ENCODE data around the gene AUTS2.
A peak's percentile ranks its signal among the peaks of the same experiment; 100 is the strongest.

Gene AUTS2

GRCh38 chr7:69633122-69633831, 35.0 kb downstream of the AUTS2 start:
- CTCF ChIA-PET, result interaction anchor here (1.0 kb wide), 1 partner anchor 33 kb away, joined by 3 read pairs; no protein-coding TSS in a partner anchor
- POLR2A ChIA-PET, result no interaction called here
- TF ChIP-seq CTCF (IDR thresholded peaks at IDR 0.05; ENCODE audit: insufficient read depth, low read length, missing control alignments), result no peak
- no peak overlapping the region for H3K4me3 ChIP-seq (ENCODE audit: low read depth, low read length)
- DNase-seq (ENCODE audit: low read depth, low spot score), result peak; percentile 42

DNA sequence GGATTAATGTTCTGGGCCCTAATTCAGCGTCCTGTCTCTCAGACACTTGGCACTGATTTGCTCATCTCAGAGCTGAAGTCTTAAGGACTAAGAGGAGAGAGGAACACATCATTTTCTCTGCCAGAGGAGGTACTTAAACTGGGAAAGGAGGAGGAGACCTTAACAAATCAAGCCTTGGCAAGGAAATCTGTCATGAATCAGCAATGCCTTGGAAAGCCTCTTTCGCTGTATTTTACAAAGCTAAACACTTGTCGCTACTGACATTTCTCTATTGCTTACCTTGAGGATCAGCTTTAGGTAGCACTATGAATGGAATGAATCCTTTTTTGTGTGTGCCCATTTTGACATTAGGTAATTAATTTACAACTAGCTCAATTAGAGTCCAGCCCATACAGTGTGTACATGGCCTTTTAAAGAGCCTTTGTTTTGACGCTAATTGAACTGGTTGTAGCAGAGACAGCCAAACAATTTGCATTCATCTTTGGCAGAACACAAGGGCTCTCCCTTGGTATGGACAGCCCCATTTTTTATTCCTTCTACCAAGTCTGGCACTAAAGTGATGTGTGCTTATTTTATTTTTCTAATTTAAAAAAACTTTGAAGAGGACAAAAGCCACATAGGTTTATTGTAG, 37.4 kb downstream of the AUTS2 start:
- H3K4me3 ChIP-seq (ENCODE audit: low read depth, low read length), result no peak overlapping the region
- DNase-seq (ENCODE audit: low read depth, low spot score), result no peak
- POLR2A ChIA-PET, result no interaction called here

DNA sequence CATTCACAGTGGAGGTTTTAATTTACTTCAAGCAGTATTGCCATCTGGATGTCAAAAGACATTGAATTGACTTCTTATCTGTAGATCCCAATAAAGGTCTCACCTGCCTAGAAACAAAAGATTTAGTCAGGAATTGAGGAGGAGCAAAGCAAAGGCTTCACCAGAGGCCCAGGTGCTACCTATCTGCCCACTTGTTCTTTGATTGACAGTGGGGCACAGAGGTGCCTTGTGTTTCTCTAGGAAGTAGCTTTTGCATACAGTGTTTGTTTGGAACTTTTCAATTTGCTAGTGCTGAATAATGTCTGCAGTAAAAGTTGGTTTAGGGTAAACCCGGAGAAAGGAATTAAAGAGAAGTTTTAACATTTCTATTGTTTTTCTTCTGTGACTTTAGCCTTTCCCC, 40.4 kb downstream of the AUTS2 start:
- ChIA-PET CTCF (no interaction called here), POLR2A (no interaction called here)
- DNase-seq (ENCODE audit: low read depth, low spot score), result no peak
- no peak overlapping the region for H3K4me3 ChIP-seq (ENCODE audit: low read depth, low read length)
- no peak for TF ChIP-seq CTCF (IDR thresholded peaks at IDR 0.05; ENCODE audit: insufficient read depth, low read length, missing control alignments)

More for the DNA sequence above, 37.4 kb downstream of the AUTS2 start:
- no peak for TF ChIP-seq CTCF (IDR thresholded peaks at IDR 0.05; ENCODE audit: insufficient read depth, low read length, missing control alignments)
- CTCF ChIA-PET, result no interaction called here

DNA sequence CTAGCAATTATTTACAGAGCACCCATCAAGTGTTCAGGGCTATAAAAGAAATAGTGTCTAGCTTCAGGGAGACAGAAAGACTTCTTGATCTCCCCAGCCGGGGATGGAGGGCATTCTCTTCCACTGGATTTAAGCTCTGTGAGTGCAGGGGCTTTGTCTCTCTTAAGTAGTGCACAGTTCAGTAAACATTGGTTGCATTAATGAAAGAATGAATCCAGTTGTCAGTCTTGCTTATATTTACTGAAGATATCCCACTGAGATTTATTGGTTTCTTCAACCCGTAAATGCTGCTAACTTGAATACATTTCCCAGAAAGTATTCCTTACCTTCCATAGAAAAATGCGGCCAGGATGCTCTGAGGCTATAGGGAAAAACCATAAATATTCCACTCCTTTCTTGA, 41.9 kb downstream of the AUTS2 start:
- DNase-seq (ENCODE audit: low read depth, low spot score), result no peak
- no peak overlapping the region for H3K4me3 ChIP-seq (ENCODE audit: low read depth, low read length)
- TF ChIP-seq CTCF (IDR thresholded peaks at IDR 0.05; ENCODE audit: insufficient read depth, low read length, missing control alignments), result no peak
- ChIA-PET CTCF (no interaction called here), POLR2A (no interaction called here)

- ChIA-PET CTCF (no interaction called here), POLR2A (no interaction called here)
- no peak for DNase-seq (ENCODE audit: low read depth, low spot score)
- H3K4me3 ChIP-seq (ENCODE audit: low read depth, low read length), result no peak overlapping the region
- no peak for TF ChIP-seq CTCF (IDR thresholded peaks at IDR 0.05; ENCODE audit: insufficient read depth, low read length, missing control alignments)
These were observed 42.8 kb downstream of the AUTS2 start for GRCh38 chr7:69640925-69641594.

- no peak for DNase-seq (ENCODE audit: low read depth, low spot score)
- POLR2A ChIA-PET, result no interaction called here
- CTCF ChIA-PET, result no interaction called here
- no peak overlapping the region for H3K4me3 ChIP-seq (ENCODE audit: low read depth, low read length)
- no peak for TF ChIP-seq CTCF (IDR thresholded peaks at IDR 0.05; ENCODE audit: insufficient read depth, low read length, missing control alignments)
These were observed 45.0 kb downstream of the AUTS2 start for GRCh38 chr7:69643265-69643664.
